Mesodermal cell (in vitro differentiated cells): ENCODE data around the gene NET1.

Experiments
- H3K27ac ChIP-seq: 2 replicates; pipeline ENCODE4 v1.7.0; 2013; ENCODE audit warnings: mild to moderate bottlenecking, low read depth, low read length, moderate library complexity; ENCODE audit not compliant: severe bottlenecking
- H3K36me3 ChIP-seq: 2 replicates; pipeline ENCODE4 v1.7.1; 2013; ENCODE audit warnings: mild to moderate bottlenecking, low read length, moderate library complexity; ENCODE audit not compliant: control insufficient read depth, insufficient read depth
- H3K4me1 ChIP-seq: one replicate; pipeline ENCODE4 v1.7.1; 2013; ENCODE audit warnings: mild to moderate bottlenecking, low read length; ENCODE audit not compliant: insufficient read depth, control insufficient read depth, poor library complexity, severe bottlenecking
- H3K4me3 ChIP-seq: 2 replicates; pipeline ENCODE4 v1.7.0; 2013; ENCODE audit warnings: low read length, control low read depth, mild to moderate bottlenecking; ENCODE audit not compliant: insufficient read depth, poor library complexity, severe bottlenecking; ENCODE audit errors: extremely low read depth
- H3K9me3 ChIP-seq: 2 replicates; pipeline ENCODE4 v1.7.1; 2013; ENCODE audit warnings: mild to moderate bottlenecking, low read length, moderate library complexity; ENCODE audit not compliant: control insufficient read depth
- WGBS, 2 experiments: methylation state at CpG; one replicate each; pipeline ENCODE4 v1.1.5; 2013; ENCODE audit warnings: missing lambda C conversion rate in 2 of 2; ENCODE audit not compliant: insufficient coverage in 2 of 2; 5-methylcytosine and 5-hydroxymethylcytosine counted together

Gene NET1

DNA sequence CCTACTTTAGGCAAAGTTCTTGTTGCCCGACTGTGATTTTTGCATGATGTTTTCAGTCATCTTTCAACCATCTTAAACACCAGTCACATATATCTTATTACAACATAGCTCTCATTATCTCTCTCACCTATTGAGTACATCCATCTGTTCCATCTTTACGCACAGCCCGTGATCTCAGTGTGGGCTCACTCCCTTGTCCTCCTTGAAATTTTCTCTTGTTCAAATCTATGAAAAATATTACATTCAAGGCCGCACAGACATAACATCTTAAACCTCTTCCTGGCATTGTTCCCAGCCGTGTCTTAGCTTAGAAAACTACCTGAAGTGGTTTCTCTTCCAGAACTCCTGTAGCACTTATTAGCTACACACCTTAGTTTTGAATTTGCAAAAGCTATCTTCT is 32.6 kb downstream of the NET1 start:
- no peak overlapping the region for H3K4me3 ChIP-seq
- no peaks in the 10 kb centered on the region for H3K4me1 ChIP-seq
- 92 to 95% methylated on average over 5 of the region's 5 CpGs for WGBS, 2 experiments
- H3K9me3 ChIP-seq = no peaks in the 10 kb centered on the region
- H3K36me3 ChIP-seq = peaks cover 6% of the 10 kb centered on the region
- no peak overlapping the region for H3K27ac ChIP-seq

DNA sequence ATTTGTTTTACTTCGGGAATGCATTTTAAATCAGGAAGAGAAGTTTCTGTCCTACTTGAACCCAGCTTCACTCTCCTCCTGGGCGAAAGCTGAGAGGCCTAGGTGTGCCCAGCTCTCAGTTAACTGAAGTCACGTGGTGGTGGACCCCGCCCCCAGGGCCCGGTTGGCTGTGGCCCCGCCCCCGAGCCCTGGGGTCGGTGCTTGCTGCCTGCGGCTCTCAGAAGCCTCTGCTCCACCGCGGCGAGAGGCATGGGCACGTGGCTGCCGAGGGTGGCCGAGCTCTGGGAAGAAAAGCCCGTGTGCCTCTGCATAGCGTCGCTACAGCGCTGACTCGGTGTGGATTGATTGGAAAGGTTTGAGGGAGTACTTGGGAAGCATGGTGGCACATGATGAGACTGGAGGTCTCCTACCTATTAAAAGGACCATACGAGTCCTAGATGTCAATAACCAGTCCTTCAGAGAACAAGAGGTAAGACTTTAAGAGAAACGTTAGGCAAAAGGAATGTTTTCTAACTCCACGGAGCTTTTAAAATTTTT is 34.1 kb downstream of the NET1 start:
- 0% methylated on average over 15 to 16 of the region's 23 CpGs for WGBS, 2 experiments
- peak overlapping the region; percentile 26 for H3K27ac ChIP-seq
- no peaks in the 10 kb centered on the region for H3K4me1 ChIP-seq

DNA sequence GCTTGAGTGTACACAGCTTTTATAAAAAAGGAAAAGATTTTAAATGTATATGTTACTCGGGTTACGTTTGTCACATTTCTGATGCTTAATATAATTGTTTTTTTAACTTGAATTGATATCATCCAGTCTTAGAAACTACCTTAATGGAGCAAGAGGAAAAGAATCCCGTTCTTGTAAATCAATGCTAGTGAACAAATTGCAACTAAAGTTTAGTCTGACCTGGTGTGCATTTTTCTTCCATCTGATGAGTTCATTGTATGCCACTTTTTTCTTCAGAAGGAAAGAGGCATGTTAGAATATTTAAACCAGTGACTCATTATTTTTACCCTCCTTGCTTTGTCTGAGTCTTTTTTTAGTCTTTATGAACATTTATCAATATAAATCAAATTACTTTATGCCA is 34.7 kb downstream of the NET1 start:
- Histone ChIP-seq H3K4me3 (peak overlapping the region; percentile 43), H3K27ac (no peak overlapping the region), H3K9me3 (no peaks in the 10 kb centered on the region), H3K36me3 (peaks cover 12% of the 10 kb centered on the region), H3K4me1 (no peaks in the 10 kb centered on the region)
- 33% methylated on average over 1 of the region's 3 CpGs; no CpG with 5 or more reads in 1 of the 2 experiments for WGBS, 2 experiments

More for the DNA sequence above, 34.1 kb downstream of the NET1 start:
- Histone ChIP-seq H3K36me3 (peaks cover 7% of the 10 kb centered on the region), H3K9me3 (no peaks in the 10 kb centered on the region), H3K4me3 (peak overlapping the region; percentile 43)

DNA sequence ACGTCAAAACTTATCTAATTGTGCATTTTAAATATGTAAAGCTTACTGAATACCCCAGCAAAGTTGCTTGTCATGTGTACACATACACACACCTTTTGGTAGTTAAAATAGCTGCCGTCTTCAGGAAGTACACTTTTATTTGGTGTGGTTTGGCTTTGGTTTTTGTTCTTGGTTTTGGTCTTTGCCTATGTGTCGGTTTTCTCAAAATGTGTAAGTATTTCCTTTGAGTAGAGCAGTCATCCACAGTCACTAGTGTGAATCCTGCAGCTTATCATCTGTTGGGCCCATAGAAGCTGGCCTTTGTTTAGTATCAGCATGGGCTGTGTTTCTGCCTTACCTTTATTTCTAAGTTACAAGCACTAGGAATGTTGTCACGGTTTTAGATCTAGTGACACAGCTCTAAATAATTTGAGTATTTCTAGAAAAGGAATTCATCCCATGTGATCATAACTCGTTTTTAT is 35.3 kb downstream of the NET1 start:
- no peaks in the 10 kb centered on the region for H3K4me1 ChIP-seq
- WGBS, 2 experiments = 20% methylated on average over 1 of the region's 5 CpGs; no CpG with 5 or more reads in 1 of the 2 experiments
- H3K27ac ChIP-seq = peak overlapping the region; percentile 24
- peaks cover 17% of the 10 kb centered on the region for H3K36me3 ChIP-seq
- H3K4me3 ChIP-seq = peak overlapping the region; percentile 43
- H3K9me3 ChIP-seq = no peaks in the 10 kb centered on the region

DNA sequence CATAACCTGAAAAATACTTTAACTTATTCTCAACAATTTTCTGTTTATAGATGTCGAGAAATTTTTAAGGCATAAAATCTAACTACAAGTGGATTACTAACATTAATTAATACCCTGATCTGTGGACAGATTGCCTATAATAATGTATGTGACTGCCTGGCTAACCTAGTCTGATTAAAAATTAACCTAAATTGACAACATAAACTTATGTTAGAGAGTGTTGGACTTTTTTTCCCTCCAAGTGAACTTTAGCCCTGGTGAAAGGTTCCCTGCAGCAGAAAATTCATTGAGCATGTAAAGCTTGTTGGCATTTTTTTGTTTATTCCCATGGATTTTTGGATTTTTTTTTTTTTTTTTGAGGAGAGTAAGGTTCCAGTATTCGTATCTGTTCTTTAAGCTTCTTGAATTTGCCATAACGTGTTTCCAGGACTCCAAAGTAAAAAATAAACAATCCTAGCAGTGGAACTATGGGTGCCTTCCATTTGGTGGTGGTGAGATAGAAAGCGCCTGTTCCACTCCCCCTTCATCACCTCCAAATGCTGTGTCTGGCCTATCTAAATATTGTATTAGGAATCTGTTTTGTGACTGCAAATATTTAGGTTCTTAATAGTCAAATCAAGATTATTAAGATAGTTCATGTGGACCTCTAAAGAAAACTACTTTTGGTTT is 36.1 kb downstream of the NET1 start:
- H3K9me3 ChIP-seq = no peaks in the 10 kb centered on the region
- peaks cover 24% of the 10 kb centered on the region for H3K36me3 ChIP-seq
- no peaks in the 10 kb centered on the region for H3K4me1 ChIP-seq
- H3K4me3 ChIP-seq = peak overlapping the region; percentile 43
- no CpG with 5 or more reads among the region's 4 CpGs for WGBS, 2 experiments
- no peak overlapping the region for H3K27ac ChIP-seq

DNA sequence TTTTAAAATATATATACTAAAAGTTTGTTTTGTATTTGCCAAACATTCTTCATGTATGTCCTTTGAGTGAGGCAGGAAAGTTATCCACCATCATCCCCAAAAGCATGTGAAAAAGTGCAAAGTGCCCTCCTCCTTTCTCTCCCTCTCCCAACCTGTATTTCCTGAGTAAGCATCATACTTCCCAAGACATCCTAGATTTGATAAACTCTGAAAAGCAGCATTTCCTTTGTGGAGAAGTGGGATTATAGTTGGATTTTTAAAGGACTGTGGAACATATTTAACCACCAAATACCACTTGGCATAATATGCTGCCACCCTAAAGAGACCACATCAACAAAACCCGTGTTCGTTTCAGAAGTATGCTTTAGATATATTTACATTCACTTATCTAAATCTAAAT is 36.9 kb downstream of the NET1 start:
- no peak overlapping the region for H3K27ac ChIP-seq
- no CpG with 5 or more reads among the region's 2 CpGs for WGBS, 2 experiments

DNA sequence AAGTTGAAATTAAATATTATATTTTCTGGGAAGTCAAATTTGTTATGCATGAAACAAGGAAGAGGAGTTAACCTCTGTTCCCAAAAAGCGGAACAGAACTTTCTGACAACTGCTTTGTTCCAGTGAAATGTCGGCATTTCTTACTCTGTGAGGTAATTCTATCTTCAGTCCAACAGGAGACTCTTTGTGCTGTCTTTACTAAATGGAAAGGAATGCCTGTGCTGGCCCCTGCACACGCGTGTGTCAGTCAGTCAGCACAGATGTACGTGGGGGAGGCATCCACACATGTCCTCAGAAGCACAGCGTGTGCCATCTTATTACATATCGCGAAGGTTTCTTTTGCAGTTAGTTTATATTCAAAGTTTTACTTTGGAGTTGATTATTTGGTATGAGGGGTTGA is 37.5 kb downstream of the NET1 start:
- Histone ChIP-seq H3K27ac (peak overlapping the region; percentile 25), H3K4me3 (no peak overlapping the region)
- 80 to 86% methylated on average over 4 to 6 of the region's 8 CpGs for WGBS, 2 experiments

More for the DNA sequence above, 36.9 kb downstream of the NET1 start:
- no peaks in the 10 kb centered on the region for H3K9me3 ChIP-seq
- peak overlapping the region; percentile 43 for H3K4me3 ChIP-seq
- H3K4me1 ChIP-seq = no peaks in the 10 kb centered on the region
- H3K36me3 ChIP-seq = peaks cover 27% of the 10 kb centered on the region

DNA sequence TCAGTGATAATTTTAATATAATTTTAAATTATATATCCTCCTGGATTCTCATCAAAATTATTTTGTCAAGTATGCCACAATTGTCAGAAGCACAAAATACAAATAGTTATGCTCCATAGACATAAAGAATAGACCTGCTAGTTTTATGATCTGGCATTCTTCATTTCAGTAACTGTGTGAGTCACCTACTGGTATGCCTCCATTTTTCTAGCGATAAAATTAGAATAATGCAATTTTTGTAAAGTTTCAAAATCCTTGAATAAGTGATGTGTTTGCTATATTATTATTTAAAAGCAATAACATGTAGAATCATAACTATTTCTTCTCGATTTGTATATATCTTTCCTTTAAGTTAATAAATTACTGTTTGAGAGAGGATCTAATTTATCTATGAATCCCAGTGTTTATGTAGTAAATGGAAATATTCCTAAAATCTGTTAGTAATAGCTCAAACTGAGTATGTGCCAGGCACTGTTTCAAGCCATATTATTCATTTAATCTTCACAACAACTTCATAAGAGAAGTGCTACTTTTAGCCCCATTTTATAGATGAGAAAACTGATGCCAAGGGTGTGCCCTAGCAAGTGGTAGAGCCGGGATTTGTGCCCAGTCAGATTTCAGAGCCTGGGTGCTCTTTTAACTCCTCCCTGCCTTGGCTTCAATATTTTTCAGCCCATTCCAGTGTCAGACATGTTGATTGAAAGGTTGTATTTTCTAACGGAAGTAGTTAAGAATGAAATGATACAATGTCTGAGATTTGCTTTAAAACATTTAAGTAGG is 38.4 kb downstream of the NET1 start:
- H3K4me3 ChIP-seq = no peak overlapping the region
- 100% methylated on average over 1 of the region's 4 CpGs; no CpG with 5 or more reads in 1 of the 2 experiments for WGBS, 2 experiments
- H3K4me1 ChIP-seq = no peaks in the 10 kb centered on the region

More for the DNA sequence above, 37.5 kb downstream of the NET1 start:
- Histone ChIP-seq H3K9me3 (no peaks in the 10 kb centered on the region), H3K36me3 (peaks cover 33% of the 10 kb centered on the region), H3K4me1 (no peaks in the 10 kb centered on the region)

DNA sequence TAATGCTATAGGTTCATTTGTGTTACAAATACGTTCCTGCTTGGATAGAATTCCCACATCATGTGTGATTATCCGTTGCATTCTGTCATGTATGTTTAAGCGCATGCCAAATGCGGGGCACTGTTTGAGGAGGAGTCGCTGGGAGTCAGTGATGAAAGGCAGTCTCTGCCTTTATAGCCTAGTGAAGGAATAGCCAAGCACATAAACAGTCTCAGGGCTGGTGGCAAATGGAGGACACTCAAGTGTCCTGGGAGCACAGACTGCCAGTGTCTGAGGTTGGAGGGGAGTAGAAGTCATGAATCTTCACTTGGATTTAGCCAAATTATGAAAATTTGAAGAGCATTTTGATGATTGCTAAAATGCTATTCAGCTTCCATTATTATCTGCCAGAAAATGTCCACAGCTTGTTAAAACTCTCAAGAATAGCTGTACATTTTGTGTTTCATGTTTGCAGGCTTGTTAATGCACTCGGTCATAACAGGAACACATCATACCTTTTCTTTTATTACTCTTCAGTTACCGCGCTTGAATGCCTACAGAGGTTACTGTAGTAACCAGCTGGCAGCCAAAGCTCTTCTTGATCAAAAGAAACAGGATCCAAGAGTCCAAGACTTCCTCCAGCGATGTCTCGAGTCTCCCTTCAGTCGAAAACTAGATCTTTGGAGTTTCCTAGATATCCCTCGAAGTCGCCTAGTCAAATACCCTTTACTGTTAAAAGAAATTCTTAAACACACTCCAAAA is 41.6 kb downstream of the NET1 start:
- 88 to 94% methylated on average over 9 to 10 of the region's 13 CpGs for WGBS, 2 experiments
- H3K9me3 ChIP-seq = no peaks in the 10 kb centered on the region
- H3K4me3 ChIP-seq = no peak overlapping the region
- peaks cover 69% of the 10 kb centered on the region for H3K36me3 ChIP-seq
- H3K4me1 ChIP-seq = no peaks in the 10 kb centered on the region
- H3K27ac ChIP-seq = no peak overlapping the region

More for the DNA sequence above, 38.4 kb downstream of the NET1 start:
- Histone ChIP-seq H3K36me3 (peaks cover 40% of the 10 kb centered on the region), H3K9me3 (no peaks in the 10 kb centered on the region), H3K27ac (no peak overlapping the region)

DNA sequence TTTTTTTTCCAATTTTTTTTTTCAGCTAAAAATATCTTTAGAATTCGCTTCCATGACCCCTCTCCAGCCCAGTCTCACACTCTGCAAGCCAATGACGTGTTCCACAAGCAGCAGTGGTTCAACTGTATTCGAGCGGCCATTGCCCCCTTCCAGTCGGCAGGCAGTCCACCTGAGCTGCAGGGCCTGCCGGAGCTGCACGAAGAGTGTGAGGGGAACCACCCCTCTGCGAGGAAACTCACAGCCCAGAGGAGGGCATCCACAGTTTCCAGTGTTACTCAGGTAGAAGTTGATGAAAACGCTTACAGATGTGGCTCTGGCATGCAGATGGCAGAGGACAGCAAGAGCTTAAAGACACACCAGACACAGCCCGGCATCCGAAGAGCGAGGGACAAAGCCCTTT is 44.2 kb downstream of the NET1 start:
- H3K36me3 ChIP-seq = peaks cover 93% of the 10 kb centered on the region
- H3K4me3 ChIP-seq = no peak overlapping the region
- no peaks in the 10 kb centered on the region for H3K9me3 ChIP-seq
- peaks cover 6% of the 10 kb centered on the region for H3K4me1 ChIP-seq
- no peak overlapping the region for H3K27ac ChIP-seq
- WGBS, 2 experiments = 95 to 96% methylated on average over 10 to 12 of the region's 12 CpGs
